ENCODE measurements around the gene SRSF4.

Gene SRSF4

GRCh38 chr1:29200906-29201594 lies 19.4 kb upstream of the SRSF4 start:
- no peak for DNase-seq (ENCODE audit: low spot score)

- no peak for DNase-seq (ENCODE audit: low spot score)
These were observed 16.3 kb upstream of the SRSF4 start for GRCh38 chr1:29197993-29198392.

- DNase-seq (ENCODE audit: low spot score): no peak
These were observed 15.9 kb upstream of the SRSF4 start for GRCh38 chr1:29197590-29197924.

GRCh38 chr1:29196863-29197589 lies 15.3 kb upstream of the SRSF4 start:
- DNase-seq (ENCODE audit: low spot score): no peak

GRCh38 chr1:29195881-29196291 lies 14.2 kb upstream of the SRSF4 start:
- no peak for DNase-seq (ENCODE audit: low spot score)

GRCh38 chr1:29193879-29194455 lies 12.3 kb upstream of the SRSF4 start:
- DNase-seq (ENCODE audit: low spot score): no peak

- no peak for DNase-seq (ENCODE audit: low spot score)
These were observed 9.0 kb upstream of the SRSF4 start for GRCh38 chr1:29190718-29191117.

GRCh38 chr1:29186707-29187106 lies 5.0 kb upstream of the SRSF4 start:
- no peak for DNase-seq (ENCODE audit: low spot score)

GRCh38 chr1:29186252-29186651 lies 4.6 kb upstream of the SRSF4 start:
- no peak for DNase-seq (ENCODE audit: low spot score)

- no peak for DNase-seq (ENCODE audit: low spot score)
These were observed 1.6 kb upstream of the SRSF4 start for GRCh38 chr1:29183287-29183686.

GRCh38 chr1:29180497-29181412 lies 945 bp downstream of the SRSF4 start:
- DNase-seq (ENCODE audit: low spot score): no peak

- DNase-seq (ENCODE audit: low spot score): no peak
These were observed 2.0 kb downstream of the SRSF4 start for GRCh38 chr1:29179641-29180184.

- no peak for DNase-seq (ENCODE audit: low spot score)
These were observed 4.5 kb downstream of the SRSF4 start for GRCh38 chr1:29177022-29177705.

- no peak for DNase-seq (ENCODE audit: low spot score)
These were observed 5.1 kb downstream of the SRSF4 start for GRCh38 chr1:29176576-29176975.

GRCh38 chr1:29172415-29172939 lies 9.2 kb downstream of the SRSF4 start:
- no peak for DNase-seq (ENCODE audit: low spot score)

- no peak for DNase-seq (ENCODE audit: low spot score)
These were observed 10.2 kb downstream of the SRSF4 start for GRCh38 chr1:29171521-29171920.

- DNase-seq (ENCODE audit: low spot score): no peak
These were observed 10.6 kb downstream of the SRSF4 start for GRCh38 chr1:29171089-29171488.

GRCh38 chr1:29169976-29170375 lies 11.7 kb downstream of the SRSF4 start:
- no peak for DNase-seq (ENCODE audit: low spot score)

GRCh38 chr1:29167904-29168303 lies 13.8 kb downstream of the SRSF4 start:
- DNase-seq (ENCODE audit: low spot score): no peak

GRCh38 chr1:29166291-29166878 lies 15.3 kb downstream of the SRSF4 start:
- no peak for DNase-seq (ENCODE audit: low spot score)

GRCh38 chr1:29164588-29164987 lies 17.1 kb downstream of the SRSF4 start:
- no peak for DNase-seq (ENCODE audit: low spot score)

All from ecto neural progenitor cell (in vitro differentiated cells).